Retinal pigment epithelial cell (primary cell): ENCODE results near the gene FREM1.

ENCODE experiments used
- DNase-seq: peaks from one replicate; pipeline ENCODE4 v3.0.0-alpha.2; 2010; ENCODE audit warnings: low read depth
- H3K4me3 ChIP-seq: 2 replicates; pipeline ENCODE4 v1.5.1; 2011; ENCODE audit warnings: mild to moderate bottlenecking, low read length, control low read depth, moderate library complexity
- CTCF ChIP-seq: conservative IDR thresholded peaks from 2 replicates; pipeline ENCODE4 v1.5.1; 2011; ENCODE audit warnings: low read depth, low read length, control low read depth, inconsistent platforms

The FREM1 gene

GRCh38 chr9:14939378-14939777 is 29.1 kb upstream of the FREM1 start:
- H3K4me3 ChIP-seq = no peak overlapping the region
- no peak for DNase-seq

DNA sequence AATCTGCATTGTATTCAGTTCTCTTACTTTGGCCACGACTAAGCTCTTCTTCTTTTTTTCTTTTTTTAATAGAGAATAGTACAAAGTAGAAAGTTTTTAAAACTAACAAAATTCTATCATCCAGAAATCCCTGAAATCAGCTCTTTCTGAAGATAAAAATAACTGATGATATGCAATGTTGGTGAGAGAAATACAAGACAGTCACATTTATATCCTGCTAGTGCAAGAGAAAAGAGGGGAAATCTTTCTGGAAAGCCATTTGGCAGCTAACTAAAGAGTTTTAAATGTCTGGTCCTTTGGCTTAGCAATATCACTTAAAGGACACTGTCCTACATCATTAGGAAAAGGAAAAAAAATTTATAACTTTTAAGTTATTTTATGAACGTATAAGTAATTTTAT is 27.0 kb upstream of the FREM1 start:
- no peak for TF ChIP-seq CTCF
- no peak overlapping the region for H3K4me3 ChIP-seq

More at GRCh38 chr9:14939378-14939777, 29.1 kb upstream of the FREM1 start:
- TF ChIP-seq CTCF = no peak

DNA sequence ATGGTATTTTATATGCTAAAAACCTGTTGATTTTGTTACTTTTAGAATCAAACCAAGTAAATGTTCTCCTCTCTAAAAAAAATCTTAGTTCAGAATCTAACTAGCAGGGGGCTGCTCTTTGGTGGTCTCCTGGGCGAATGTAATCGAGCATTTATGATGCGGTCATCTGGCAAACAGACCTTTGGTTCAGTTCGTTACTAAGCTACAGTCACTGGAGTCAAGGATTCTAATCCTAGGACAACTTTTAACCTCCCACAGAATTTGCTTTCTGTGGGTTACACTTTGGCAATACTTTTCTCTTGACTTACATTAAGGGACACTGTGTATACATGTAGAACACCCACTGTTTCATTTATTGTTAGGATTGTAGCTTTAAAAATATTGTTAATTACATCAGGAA is 26.3 kb upstream of the FREM1 start:
- no peak for TF ChIP-seq CTCF
- no peak for DNase-seq
- H3K4me3 ChIP-seq = no peak overlapping the region

More for the DNA sequence above, 27.0 kb upstream of the FREM1 start:
- no peak for DNase-seq

DNA sequence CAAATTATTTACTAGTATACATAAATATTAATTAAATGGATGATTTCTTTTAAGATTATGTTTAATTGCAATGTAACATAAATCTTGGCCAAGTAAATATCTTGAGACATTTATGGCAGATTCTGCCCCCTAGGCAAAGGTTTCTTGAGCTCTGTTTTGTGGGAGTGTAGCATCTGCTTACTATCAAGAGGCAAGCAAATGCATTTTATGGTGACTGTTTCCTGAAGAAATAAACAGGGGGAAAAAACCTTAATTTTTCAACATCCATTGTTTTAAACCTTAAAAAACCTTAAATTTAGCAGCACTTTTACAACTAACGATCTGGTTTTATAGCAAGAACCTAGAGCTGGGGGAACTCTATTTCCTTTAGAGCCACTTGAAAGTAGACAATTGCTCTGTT is 25.7 kb upstream of the FREM1 start:
- TF ChIP-seq CTCF = no peak
- no peak for DNase-seq
- no peak overlapping the region for H3K4me3 ChIP-seq

DNA sequence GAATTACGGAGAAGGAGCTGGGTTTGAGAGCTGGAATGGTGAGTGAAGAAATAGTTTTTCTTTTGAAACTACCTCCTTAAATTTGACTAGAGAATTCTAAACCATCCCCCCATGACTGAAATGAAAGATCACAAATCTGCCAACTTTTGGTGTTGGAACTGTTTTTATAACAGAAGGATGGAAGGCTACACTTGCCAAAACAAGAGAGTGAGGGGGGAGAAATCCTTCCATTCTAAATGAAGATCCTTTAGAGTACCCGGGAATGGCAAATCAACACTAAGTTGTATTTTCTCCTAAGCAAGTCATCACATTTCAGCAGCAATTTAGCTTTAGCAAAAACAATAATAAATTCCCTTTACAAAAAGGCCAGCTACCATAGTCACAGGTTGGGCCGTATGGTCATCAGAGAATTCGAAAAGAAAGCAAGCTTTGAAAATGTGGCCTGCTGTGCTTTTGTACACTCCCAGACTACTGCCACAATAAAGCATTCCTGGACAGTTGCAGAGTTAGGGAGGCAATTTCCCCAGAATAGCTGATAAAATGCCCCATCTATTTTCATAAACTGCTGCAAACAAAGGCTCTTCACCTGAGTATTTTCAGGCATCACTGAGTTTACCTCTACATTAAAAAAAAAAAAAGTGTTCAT is 25.0 kb upstream of the FREM1 start:
- H3K4me3 ChIP-seq = no peak overlapping the region
- no peak for TF ChIP-seq CTCF
- DNase-seq = no peak

GRCh38 chr9:14932641-14933040 is 22.4 kb upstream of the FREM1 start:
- no peak for TF ChIP-seq CTCF
- DNase-seq = no peak

DNA sequence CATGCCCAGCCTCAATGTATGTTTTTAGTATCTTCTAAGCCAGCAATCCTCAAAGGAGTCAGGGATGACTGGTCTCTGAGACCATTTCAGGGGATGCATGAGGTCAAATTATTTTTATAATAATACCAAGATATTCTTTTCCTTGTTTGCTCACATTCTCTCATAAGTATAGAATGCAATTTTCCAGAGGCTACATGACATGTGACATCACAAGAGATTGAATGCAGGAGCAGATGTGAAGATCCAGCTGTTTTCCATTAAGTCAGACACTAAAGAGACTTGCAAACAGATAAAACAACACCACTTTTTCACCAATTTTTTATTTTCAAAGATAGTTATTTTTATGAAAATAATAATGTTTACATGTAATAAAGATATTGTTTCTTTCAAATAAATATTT is 22.0 kb upstream of the FREM1 start:
- no peak for TF ChIP-seq CTCF
- no peak for DNase-seq
- H3K4me3 ChIP-seq = no peak overlapping the region

More at GRCh38 chr9:14932641-14933040, 22.4 kb upstream of the FREM1 start:
- no peak overlapping the region for H3K4me3 ChIP-seq
